ENCODE measurements around the gene SENP7. TPM values are rescaled to one million over a fixed set of nuclear protein-coding genes. Genes with fewer than 3 reads are reported as not detected.
"Not testable (repeated sequence)": the region's sequence is repeated elsewhere in the genome, so short reads cannot be mapped to it uniquely, and the experiment has no call there.

The SENP7 gene
- total RNA-seq, 1 donor from 2014 or later: 59.1 TPM

DNA sequence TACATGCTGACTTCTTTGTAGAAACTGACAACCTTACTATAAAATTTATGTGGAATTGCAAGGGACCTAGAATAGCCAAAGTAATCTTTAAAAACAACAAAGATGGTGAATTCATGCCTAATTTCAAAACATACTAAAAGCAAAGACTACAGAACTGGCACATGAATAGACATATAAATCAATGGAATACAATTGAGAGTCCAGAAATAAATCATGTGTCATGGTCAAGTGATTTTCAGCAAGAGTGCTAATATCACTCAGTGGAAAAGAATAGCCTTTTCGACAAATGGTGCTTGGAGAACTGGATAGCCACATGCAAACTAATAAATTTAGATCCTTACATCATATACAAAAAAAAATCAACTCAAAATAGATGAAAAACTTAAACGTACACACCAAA is 201.3 kb downstream of the SENP7 start:
- H3K27me3 Mint-ChIP-seq (ENCODE audit: low read depth): no peaks in the 10 kb centered on the region
- peaks cover 28% of the 10 kb centered on the region for H3K4me1 Mint-ChIP-seq
- TF ChIP-seq, protein P1, sequence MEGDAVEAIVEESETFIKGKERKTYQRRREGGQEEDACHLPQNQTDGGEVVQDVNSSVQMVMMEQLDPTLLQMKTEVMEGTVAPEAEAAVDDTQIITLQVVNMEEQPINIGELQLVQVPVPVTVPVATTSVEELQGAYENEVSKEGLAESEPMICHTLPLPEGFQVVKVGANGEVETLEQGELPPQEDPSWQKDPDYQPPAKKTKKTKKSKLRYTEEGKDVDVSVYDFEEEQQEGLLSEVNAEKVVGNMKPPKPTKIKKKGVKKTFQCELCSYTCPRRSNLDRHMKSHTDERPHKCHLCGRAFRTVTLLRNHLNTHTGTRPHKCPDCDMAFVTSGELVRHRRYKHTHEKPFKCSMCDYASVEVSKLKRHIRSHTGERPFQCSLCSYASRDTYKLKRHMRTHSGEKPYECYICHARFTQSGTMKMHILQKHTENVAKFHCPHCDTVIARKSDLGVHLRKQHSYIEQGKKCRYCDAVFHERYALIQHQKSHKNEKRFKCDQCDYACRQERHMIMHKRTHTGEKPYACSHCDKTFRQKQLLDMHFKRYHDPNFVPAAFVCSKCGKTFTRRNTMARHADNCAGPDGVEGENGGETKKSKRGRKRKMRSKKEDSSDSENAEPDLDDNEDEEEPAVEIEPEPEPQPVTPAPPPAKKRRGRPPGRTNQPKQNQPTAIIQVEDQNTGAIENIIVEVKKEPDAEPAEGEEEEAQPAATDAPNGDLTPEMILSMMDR (IDR thresholded peaks at IDR 0.05; ENCODE audit: unreplicated experiment): no peak
- no peak for DNase-seq (ENCODE audit: low spot score in 2 of 2, unreplicated experiment in 2 of 2)
- no peak overlapping the region for H3K4me3 Mint-ChIP-seq
- H3K36me3 Mint-ChIP-seq: peaks cover 34% of the 10 kb centered on the region
- peaks cover 44% of the 10 kb centered on the region for H3K9me3 Mint-ChIP-seq
- peak overlapping the region; percentile 43 for H3K27ac Mint-ChIP-seq

- no peak for DNase-seq (ENCODE audit: low spot score in 2 of 2, unreplicated experiment in 2 of 2)
- Mint-ChIP-seq H3K36me3 (peaks cover 39% of the 10 kb centered on the region), H3K27ac (peak overlapping the region; percentile 93), H3K4me3 (peak overlapping the region; percentile 5), H3K9me3 (peaks cover 50% of the 10 kb centered on the region), H3K4me1 (peaks cover 28% of the 10 kb centered on the region), H3K27me3 (ENCODE audit: low read depth) (no peaks in the 10 kb centered on the region)
- TF ChIP-seq, protein P1 (IDR thresholded peaks at IDR 0.05; ENCODE audit: unreplicated experiment): no peak
Measured at GRCh38 chr3:101310978-101311375, 202.0 kb downstream of the SENP7 start.

DNA sequence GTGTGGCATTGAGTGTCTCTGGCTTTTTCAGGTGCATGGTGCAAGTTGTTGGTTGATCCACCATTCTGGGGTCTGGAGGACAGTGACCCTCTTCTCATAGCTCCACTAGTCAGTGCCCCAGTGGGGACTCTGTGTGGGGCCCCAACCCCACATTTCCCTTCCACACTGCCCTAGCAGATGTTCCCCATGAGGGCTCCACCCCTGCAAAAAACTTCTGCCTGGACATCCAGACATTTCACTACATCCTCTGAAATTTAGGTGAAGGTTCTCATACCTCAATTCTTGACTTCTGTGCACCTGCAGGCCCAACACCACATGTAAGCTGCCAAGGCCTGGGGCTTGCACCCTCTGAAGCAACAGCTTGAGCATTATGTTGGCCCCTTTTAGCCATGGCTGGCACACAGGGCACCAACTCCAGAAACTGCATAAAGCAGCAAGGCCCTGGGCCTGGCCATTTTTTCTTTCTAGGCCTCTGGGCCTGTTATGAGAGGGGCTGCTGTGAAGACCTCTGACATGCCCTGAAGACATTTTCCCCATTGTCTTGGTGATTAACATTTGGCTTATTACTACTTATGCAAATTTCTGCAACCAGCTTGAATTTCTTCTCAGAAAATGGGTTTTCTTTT is 204.8 kb downstream of the SENP7 start:
- H3K27me3 Mint-ChIP-seq (ENCODE audit: low read depth); DNase-seq (ENCODE audit: low spot score in 2 of 2, unreplicated experiment in 2 of 2); H3K4me3 Mint-ChIP-seq; H3K27ac Mint-ChIP-seq: not testable (repeated sequence)
- Mint-ChIP-seq H3K36me3 (peaks cover 37% of the 10 kb centered on the region), H3K9me3 (peaks cover 43% of the 10 kb centered on the region), H3K4me1 (peaks cover 38% of the 10 kb centered on the region)

- DNase-seq (ENCODE audit: low spot score in 2 of 2, unreplicated experiment in 2 of 2): no peak
- TF ChIP-seq, protein P1 (IDR thresholded peaks at IDR 0.05; ENCODE audit: unreplicated experiment): no peak
- Mint-ChIP-seq H3K9me3 (peaks cover 43% of the 10 kb centered on the region), H3K4me1 (peaks cover 12% of the 10 kb centered on the region), H3K36me3 (peaks cover 32% of the 10 kb centered on the region), H3K27ac (peak overlapping the region; percentile 12), H3K4me3 (no peak overlapping the region), H3K27me3 (ENCODE audit: low read depth) (no peaks in the 10 kb centered on the region)
Measured at GRCh38 chr3:101303836-101304235, 209.2 kb downstream of the SENP7 start.

DNA sequence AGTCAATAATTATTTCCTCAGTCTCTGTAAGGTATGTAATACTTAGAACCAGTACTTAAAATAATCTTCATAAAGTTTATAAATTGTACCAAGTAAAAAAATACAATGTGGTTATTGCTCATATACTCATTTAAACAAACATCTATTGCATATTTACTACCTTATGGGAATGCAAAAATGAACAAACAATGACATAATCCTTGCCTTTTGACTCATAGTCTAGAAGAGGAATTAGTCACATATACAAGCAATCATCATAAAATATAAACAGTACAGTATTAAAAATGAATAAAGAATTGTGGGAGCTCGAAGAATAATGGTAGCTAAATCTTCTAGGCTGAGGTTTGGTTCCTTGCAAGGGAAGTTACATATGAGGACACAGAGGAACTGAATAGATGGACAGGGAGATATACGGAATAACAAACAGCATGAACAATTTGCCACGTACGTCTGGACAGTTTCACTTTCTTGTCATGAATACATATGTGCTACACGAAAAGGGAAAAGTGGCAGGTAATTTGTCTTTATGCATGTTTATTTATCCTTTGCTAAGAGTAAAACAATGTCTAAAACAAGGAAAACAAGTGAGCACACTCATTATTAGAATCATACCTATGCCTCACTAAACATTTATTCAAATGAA is 209.8 kb downstream of the SENP7 start:
- no peak overlapping the region for H3K27ac Mint-ChIP-seq
- peaks cover 12% of the 10 kb centered on the region for H3K4me1 Mint-ChIP-seq
- DNase-seq (ENCODE audit: low spot score in 2 of 2, unreplicated experiment in 2 of 2): no peak
- peaks cover 45% of the 10 kb centered on the region for H3K9me3 Mint-ChIP-seq
- no peak overlapping the region for H3K4me3 Mint-ChIP-seq
- peaks cover 29% of the 10 kb centered on the region for H3K36me3 Mint-ChIP-seq
- H3K27me3 Mint-ChIP-seq (ENCODE audit: low read depth): no peaks in the 10 kb centered on the region
- TF ChIP-seq, protein P1 (IDR thresholded peaks at IDR 0.05; ENCODE audit: unreplicated experiment): no peak

- H3K27ac Mint-ChIP-seq: no peak overlapping the region
- H3K9me3 Mint-ChIP-seq: peaks cover 52% of the 10 kb centered on the region
- H3K36me3 Mint-ChIP-seq: peaks cover 23% of the 10 kb centered on the region
- TF ChIP-seq, protein P1 (IDR thresholded peaks at IDR 0.05; ENCODE audit: unreplicated experiment): no peak
- no peak for DNase-seq (ENCODE audit: low spot score in 2 of 2, unreplicated experiment in 2 of 2)
- H3K4me3 Mint-ChIP-seq: no peak overlapping the region
- no peaks in the 10 kb centered on the region for H3K27me3 Mint-ChIP-seq (ENCODE audit: low read depth)
- peaks cover 12% of the 10 kb centered on the region for H3K4me1 Mint-ChIP-seq
Measured at GRCh38 chr3:101300073-101300472, 212.9 kb downstream of the SENP7 start.

Measured in mesothelial cell of epicardium (in vitro differentiated cells).